ENCODE measurements around the gene DCAF6. TPM values are rescaled to one million over a fixed set of nuclear protein-coding genes. Genes with fewer than 3 reads are reported as not detected.

Gene DCAF6
- total RNA-seq, 1 experiment from 2014 or later, result 20.9 TPM

DNA sequence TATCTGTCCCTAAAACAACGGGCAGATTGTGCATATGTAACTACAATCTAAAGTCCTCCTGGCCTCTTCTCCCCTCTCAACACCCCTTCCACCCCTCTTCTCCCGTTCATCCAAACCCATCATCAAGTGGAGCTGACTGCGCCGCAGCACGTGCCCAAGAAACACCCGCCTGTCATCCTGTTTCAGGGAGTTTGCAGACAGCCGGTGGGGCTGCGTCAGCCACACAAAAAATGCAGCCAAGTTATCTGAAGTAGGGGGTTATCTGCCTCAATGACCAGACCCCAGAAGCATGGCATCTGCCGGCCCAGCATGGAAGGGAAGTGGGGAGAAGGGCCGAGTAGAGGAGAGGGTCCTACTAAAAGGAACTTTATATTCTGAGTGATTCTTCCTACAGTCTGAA lies 151.2 kb downstream of the DCAF6 start:
- no peak for DNase-seq (ENCODE audit: low read depth)

DNA sequence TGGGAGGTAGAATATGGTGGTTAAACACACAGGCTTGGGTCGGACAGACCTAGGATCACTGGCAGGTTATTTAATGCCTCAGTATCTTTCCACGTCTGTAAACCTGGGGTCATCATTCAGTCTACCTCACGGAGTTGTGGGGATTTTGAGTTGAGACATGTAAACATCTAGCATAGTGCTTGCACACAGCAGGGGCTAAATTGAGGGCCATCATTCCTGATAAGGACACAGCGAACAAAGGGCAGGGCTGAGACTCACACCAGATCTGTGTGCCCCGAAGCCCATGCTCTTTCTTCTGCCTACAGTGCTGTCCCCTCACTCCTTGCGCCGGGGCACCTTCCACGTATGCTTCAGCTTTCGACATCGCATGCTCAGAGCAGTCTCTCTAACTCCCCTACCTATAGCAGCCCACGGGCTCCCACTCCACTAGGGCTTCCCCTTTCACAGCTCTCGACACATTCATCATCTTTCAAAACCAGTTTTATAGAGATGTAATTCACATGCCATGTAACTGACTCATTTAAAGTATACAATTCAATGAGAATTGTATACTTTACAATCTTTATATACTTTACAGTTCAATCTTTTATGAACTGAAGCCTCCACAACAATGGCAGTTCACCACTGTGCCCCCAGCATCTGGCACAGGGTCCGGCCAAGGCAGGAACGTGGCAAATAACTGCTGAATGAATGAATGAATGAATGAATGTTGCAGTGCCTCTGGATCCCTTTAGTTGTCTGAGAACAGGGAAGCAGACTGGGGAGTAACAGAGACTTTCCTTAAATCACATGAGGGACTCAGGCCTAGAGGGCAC lies 152.2 kb downstream of the DCAF6 start:
- DNase-seq (ENCODE audit: low read depth), result no peak

- DNase-seq (ENCODE audit: low read depth), result no peak
Observed at GRCh38 chr1:168089326-168089978, 153.0 kb downstream of the DCAF6 start.

DNA sequence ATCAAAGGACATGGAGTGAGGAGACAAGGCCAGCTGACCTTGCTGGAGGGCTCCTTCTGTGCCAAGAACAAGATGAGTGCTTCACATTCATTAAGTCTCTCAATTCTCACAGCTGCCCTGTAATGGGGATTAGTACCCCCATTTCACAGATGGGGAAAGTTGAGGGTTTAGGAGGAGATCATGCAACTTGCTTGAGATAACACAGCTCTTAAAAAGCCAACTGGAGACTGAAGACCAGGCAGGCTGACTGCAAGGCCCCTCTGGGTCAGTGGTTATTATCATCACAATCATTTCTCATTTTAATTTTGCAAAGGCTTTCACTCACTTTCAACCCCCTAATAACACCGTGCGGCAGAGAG lies 153.5 kb downstream of the DCAF6 start:
- DNase-seq (ENCODE audit: low read depth), result no peak

DNA sequence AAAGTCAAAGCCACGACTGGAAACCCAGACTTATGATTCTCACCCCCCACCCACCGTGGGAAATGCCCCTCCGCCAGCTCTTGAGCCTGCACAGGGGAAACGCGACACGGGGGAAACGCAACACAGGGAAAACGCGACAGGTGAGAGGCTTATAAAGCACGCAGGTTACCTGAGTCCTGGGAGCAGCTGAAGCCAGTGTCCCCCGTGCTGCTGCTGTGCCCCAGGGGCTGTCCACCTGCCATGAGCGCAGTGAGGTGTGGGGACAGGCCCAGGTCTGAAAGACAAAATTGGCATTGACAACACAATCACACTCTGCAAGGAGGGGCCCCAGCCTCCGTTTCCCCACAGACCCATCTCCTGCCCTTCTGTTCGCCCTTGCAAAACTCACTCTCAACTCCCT lies 153.9 kb downstream of the DCAF6 start:
- DNase-seq (ENCODE audit: low read depth), result no peak

- DNase-seq (ENCODE audit: low read depth), result no peak
Observed at GRCh38 chr1:168091063-168091462, 154.6 kb downstream of the DCAF6 start.

- DNase-seq (ENCODE audit: low read depth), result no peak
Observed at GRCh38 chr1:168091720-168092550, 155.5 kb downstream of the DCAF6 start.

DNA sequence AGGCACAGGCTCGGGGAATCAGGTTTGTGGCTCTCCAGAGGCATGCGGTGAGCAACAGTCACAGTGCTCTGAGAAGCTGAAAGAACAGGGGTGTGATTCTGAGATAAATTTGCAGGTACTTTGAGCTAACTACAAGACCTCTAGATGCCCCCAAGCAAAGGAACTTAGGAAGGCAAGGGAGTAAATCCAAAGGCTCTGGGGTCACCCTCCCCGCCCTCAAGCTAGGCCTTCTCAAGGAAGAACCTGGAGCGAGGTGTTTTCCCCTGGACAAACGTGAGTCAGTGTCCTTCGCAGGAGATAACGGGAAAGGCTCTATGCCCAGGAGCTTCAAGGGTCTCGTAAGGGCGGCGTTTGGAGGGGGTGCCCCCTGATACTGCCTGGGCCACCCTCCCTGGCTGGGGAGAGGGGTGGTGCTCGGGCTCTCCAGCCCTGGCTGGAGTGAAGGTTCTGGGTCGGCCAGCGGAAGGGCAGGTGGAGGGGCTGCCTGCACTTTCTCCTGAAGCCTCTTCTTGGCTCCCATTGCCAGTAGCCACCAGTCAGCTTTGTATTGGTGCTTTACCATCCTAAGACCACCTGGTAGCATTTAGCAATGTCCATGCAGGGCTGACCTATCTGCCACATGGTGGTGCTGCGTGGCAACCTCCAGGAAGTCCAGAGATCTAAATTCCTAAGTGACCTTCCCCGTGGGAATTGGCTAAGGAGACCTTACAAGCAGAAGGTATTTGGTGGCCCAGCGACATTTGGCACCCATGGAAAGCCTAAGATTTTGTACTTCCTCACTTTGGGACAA lies 156.3 kb downstream of the DCAF6 start:
- peak; percentile 22 for DNase-seq (ENCODE audit: low read depth)

DNA sequence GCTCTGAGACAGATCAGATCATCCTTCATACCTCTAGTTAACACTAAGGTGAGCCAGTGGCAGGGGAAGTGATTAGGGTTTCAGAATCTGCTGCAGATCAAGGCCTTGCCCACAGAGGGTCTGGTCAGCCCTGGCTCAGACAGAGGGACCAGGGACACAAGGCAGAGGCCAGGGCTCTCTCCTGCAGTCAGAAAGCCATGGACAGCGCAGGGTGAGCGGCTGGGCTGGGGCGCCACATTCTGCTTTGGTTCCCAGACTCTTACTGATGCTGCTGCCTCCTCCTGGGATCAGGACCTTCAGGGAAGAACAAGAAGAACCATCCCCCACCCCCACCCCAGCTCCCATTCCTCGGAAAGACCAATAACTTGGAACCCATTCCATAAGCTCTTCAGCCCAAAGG lies 157.1 kb downstream of the DCAF6 start:
- no peak for DNase-seq (ENCODE audit: low read depth)

DNA sequence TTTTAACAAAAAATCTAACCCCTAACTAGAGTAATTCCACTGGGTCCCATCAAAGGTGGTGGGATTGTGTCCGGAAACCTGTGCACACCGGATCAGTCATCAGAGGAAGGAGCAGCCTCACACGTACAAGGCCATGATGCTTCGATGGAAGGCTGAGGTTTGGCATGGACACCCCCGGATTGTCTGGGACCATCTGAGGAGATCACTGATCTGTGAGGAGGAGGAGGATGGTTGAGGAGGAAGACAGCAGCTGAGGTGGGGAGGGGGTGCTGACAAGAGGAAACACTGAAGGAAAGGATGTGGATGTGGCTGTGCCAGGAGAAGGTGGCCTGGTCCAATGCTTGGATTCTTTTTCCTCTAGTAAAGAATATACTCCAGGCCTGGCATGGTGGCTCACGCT lies 159.0 kb downstream of the DCAF6 start:
- no peak for DNase-seq (ENCODE audit: low read depth)

- DNase-seq (ENCODE audit: low read depth), result no peak
Observed at GRCh38 chr1:168096296-168097165, 160.0 kb downstream of the DCAF6 start.

- DNase-seq (ENCODE audit: low read depth), result no peak
Observed at GRCh38 chr1:168097921-168098528, 161.5 kb downstream of the DCAF6 start.

DNA sequence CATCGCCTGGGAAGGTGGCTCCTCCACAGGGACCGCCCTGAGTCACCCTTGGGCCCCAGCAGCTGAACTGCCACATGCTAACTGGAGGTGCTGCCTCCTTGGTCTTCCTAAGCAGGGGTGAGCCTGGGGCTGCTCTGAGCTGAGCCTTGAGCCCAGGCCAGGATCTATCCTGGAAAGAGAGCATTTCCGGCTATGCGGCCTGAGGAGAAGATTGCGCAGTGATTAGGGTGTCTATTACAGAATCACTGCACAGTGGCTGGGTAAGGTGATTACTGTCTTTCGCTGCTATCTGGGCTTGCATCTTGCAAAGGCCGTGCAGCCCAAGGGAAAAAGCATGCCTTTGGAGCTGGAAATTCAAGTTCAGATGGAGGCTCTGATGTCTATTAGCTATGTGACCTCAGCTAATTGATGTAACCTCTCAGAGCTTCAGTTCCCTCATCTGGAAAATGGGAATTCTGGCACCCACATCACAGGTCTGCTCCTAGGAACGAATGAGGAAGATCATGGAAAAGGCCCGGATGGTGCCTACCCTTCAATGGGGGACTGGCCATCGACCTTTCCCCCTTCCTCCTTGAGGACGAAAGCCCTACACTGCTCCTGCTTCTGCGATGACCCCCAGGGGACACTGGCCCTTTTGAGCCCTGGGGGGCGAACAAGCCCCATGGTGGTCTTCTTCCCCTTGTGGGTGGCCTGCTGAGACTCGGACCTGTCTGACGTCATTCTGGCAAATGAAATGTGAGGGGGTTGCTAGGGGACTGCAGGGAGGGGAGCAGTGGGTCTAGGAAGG lies 162.2 kb downstream of the DCAF6 start:
- DNase-seq (ENCODE audit: low read depth), result no peak

DNA sequence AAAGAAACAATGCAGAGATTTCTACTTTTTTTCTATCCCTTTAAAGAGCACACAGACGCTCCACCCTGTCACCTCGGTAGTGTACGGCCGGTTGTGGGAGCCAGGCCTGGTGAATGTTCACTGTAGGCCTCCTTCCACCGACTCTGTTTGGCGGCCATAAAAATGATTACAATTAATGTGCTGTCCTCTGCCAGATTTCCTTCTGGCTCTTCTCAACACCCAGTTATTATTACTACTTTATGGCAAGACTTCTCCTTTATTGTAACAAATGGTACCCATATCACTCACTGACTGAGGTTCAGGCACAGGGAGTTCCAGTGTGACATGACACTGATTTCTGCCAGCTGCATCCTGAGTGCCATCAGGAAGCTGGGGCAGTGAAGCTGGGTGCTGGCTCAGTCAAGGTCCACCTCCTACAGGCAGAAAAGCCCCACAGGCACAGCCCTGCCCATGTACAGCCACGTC lies 162.9 kb downstream of the DCAF6 start:
- no peak for DNase-seq (ENCODE audit: low read depth)

DNA sequence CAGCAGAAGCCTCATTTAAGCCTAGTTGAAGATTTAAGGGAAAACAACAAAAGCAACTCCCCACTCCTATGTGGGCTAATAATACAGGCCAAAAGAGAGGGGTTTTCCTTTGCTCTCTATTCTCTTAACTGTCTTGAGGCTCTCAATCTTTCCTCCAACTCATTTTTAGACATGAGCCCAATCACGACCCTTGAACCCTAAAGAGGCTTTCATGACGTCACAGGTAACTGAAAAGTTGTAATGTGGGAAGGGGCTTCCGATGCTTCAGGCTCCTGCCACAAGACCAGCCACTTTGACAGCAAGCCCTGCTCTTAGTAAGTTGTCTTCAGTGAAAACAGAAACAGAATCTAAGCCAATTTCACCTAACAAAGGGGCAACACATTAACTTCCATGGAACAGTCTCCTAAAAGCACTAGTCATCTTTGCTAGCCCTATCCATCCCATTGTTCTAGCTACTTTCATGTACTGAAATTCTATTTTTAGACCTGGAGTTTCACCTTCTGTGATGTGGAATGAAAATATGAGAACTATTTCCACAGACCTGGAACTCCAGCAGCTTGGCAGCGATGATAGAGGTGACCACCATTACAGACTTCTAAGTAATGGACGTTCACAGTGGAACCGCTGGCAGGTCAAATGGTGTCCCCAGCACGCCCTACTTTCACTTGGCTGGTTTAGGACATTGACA lies 164.0 kb downstream of the DCAF6 start:
- DNase-seq (ENCODE audit: low read depth), result no peak

GRCh38 chr1:168101336-168101735 lies 164.9 kb downstream of the DCAF6 start:
- DNase-seq (ENCODE audit: low read depth), result no peak

DNA sequence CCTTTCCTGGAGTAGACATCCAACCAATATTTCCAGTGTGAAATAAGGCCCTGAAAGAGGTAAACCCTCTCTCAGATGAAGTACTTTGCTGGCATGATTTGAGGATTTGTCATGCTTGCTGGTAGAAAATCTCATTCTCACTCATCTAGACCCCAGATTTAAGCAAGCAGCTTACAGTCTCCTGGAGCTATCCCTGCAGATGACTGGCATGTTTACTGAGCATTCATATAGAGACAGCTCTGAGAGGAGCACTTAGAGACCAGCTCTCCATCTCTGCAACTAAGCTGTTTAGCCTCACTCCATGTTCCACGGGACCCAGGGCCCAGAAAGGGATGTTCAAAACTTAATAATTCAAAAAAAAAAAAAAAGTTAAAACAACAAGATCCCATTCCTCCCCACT lies 166.0 kb downstream of the DCAF6 start:
- no peak for DNase-seq (ENCODE audit: low read depth)

GRCh38 chr1:168104535-168104934 lies 168.1 kb downstream of the DCAF6 start:
- DNase-seq (ENCODE audit: low read depth), result no peak

DNA sequence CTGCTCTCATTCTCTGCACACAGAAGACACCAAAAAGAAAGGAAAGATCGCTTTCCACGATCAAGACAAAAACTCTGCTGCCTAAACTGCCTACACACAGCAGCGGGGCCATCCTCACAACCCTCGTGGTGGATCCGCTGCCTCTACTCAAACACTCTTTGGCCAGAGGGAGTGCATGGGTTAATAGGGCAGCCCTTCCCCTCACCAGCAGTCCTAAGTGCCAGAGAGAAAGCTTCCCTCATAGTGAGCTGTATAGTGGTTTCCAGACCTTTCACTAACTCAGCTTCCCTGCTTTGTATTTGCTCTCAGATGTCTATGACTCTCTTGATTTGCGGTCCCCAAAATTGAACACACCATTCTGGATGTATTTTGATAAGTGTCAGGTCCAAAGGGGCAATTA lies 169.4 kb downstream of the DCAF6 start:
- DNase-seq (ENCODE audit: low read depth), result no peak

All from Daoy (cell line).